CD4-positive, alpha-beta T cell treated with Interleukin-4 for 1 hour (primary cell): Measurements from ENCODE around the gene VAV2.

Experiments
- DNase-seq, 2 donors: peaks; one replicate each; pipeline ENCODE4 v3.0.0-alpha.2; 2020 to 2022

The VAV2 gene

GRCh38 chr9:133812077-133812868 is 179.9 kb downstream of the VAV2 start:
- DNase-seq: no peak

DNA sequence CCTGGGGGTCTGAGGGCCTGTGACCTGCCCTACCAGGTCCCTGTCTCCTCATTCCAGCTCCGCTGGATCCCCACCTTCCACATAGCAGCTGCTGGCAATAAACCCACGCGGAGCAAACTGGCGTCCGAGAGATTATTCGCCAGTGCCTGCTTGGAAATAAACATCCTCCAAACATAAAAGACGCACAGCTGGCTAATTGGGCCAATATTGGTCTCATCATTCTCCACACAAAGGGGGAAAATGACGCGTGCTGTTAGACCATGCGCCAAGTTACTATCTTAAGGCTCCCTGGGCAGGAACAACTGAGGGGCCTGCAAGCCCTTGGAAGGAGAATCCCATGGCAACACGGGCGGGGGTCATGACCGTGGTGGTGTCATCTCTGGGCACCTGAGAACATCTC is 180.7 kb downstream of the VAV2 start:
- no peak for DNase-seq

GRCh38 chr9:133810556-133811195 is 181.4 kb downstream of the VAV2 start:
- no peak for DNase-seq

GRCh38 chr9:133809335-133809734 is 182.8 kb downstream of the VAV2 start:
- no peak for DNase-seq

GRCh38 chr9:133807818-133808217 is 184.3 kb downstream of the VAV2 start:
- DNase-seq: no peak

- DNase-seq: no peak
Measured at GRCh38 chr9:133807037-133807436, 185.1 kb downstream of the VAV2 start.

DNA sequence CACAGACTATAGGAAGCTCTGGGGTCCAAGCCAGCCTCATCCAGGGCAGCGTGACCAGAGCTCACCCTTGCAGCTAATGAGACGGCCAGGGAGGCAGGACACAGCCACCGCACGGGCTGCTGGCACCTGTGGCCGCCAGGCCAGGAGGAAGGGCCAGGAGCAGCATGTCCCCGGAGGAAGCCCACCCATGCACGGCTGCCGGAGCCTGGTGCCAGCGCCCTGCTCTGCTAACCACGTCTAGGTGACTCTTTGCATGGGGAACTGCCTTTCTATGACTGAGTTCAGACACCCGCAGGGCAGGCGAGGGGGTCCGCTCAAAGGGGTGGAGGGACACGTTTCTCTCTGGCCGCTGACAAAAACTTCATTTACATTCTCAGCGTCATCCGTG is 185.5 kb downstream of the VAV2 start:
- DNase-seq: no peak

DNA sequence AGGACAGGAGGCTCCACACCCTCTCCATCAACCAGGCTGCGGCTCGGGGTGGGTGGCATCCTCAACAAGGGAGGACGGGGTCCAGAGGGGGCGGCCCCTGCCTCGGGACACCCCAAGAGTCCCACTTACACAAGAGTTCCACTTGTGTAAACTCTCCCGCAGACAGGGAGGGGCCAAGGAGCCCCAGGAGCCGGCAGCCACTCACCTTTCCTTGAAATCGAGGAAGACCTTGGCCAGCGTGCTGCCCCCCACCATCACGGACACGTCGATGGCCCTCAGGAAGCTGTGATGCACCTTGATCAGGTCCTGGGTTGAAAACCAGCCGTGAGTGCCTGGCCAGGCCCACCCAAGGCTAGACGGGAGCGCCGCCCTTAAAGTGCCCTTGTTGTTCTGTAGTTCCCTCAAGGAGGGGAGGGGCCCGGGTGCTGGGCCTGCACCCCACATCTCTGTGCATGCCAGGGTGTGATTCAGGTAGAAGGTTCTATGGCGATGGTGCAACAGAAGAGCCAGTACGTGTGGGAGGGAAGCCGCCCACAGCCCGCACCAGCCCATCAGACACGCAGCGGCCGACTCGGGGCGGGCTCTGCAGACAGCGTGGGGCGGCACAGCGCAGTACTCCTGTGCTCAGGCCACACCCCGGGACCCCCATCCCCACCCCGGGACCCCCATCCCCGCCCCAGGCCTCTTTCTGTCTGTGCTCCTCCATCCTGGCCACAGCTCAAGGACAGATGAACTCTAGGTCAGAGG is 186.1 kb downstream of the VAV2 start:
- no peak for DNase-seq

- no peak for DNase-seq
Measured at GRCh38 chr9:133804199-133804598, 187.9 kb downstream of the VAV2 start.

DNA sequence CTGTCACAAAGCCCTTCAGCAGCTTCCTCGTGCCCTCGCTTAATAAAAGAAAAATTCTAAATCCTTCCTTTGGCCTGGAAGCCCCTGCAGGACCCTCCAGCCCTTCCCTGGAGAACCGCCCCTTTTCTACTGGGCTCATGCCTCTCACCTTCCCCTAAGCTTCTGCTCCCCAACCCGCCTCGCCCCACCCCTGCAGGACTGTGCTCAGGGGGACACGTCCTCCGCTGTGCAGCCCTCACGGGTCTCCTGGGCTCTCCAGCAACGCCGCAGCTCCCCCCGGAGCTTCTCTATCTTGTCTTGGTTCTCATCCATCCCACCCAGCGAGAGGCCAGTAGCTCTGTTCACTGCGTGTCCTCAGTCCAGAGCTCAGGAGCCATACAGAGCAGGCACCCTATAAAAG is 188.4 kb downstream of the VAV2 start:
- DNase-seq: no peak

- DNase-seq: no peak
Measured at GRCh38 chr9:133803028-133803585, 189.0 kb downstream of the VAV2 start.

GRCh38 chr9:133801739-133802138 is 190.4 kb downstream of the VAV2 start:
- DNase-seq: no peak

- DNase-seq: no peak
Measured at GRCh38 chr9:133800266-133800665, 191.9 kb downstream of the VAV2 start.

DNA sequence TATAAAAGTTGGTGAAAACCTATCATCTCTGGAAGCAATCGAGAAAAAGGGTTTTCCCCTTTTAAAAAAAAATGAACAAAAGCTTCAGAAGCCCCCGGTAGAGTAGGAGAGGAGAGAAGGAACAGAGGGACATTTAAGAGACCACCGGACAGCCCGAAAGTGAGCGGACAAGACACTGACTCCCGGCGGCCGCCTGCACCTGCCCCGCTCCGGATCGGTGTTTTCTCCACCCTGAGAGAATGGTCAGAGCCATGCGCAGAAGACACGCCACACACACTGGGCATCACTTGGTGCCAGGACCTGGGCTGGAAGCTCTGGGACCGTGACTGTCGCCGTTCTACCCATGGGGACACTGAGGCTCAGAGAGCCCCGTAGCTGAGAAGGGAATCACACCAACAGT is 192.4 kb downstream of the VAV2 start:
- no peak for DNase-seq

DNA sequence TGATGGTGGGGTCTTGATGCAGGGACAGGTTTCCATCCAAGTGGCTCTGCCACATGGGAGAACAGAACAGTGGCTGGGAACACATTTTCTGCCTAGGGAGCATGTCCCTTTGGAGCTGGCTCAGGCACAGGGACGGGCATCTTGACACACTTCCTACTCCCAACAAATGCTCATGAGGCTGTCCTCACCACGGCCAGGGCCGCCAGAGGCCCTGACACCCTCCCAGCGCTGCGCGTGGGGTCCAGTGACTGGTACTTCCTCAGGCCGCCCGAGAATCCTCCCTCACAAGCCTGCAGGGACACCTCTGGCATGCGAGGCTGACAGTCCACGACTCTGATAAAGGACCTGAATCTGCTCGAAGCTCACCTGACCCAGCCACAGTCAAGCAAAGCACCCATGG is 193.0 kb downstream of the VAV2 start:
- DNase-seq: no peak

GRCh38 chr9:133798160-133798559 is 194.0 kb downstream of the VAV2 start:
- no peak for DNase-seq

GRCh38 chr9:133797406-133798105 is 194.6 kb downstream of the VAV2 start:
- no peak for DNase-seq

DNA sequence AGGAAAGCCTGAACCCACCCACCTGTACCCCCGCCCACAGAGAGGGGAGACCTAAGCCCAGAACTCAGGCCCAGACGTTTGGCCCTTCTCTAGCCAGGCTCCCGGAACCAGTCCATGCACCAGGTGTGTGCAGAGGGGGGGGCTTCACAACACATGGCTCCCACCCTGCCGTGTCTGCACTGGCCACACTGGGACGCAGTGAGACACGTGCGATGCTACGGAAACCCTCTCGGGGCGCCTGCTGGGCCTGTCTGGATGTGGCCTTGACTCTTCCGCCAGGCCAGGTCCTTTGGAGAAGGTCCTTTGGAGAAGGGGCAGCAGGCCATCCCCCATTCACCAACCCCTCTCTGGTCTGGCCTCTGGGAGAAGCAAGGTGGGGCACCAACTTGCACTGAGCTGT is 195.6 kb downstream of the VAV2 start:
- no peak for DNase-seq

DNA sequence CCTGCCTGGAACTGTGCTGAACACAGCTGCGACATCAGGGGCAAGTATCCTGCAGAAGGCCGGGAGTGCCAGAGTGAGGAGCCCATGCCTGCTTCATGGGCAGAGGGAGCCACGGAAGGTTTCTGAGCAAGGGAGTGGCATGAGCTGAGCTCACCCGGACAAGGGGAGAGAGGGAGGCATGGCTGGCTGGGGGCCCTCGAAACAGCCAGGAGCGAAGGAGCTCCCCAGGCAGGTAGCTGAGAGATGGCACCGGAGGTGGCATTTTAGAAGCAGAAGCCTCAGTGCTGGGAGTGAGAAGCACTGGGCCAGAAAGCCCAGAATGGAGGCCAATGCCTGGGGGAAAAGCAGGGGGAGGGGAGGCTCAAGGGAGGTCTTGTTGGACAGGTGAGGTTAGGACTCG is 197.1 kb downstream of the VAV2 start:
- DNase-seq: no peak

GRCh38 chr9:133794016-133794760 is 197.9 kb downstream of the VAV2 start:
- no peak for DNase-seq

GRCh38 chr9:133793471-133793870 is 198.7 kb downstream of the VAV2 start:
- DNase-seq: no peak
